Sciatic nerve (tissue), 2 donors: ENCODE measurements around the gene KIAA1671. TPM values are rescaled to one million over a fixed set of nuclear protein-coding genes. Genes with fewer than 3 reads are reported as not detected.
A peak's percentile ranks its signal among the peaks of the same experiment; 100 is the strongest.
"Not testable (repeated sequence)": the region's sequence is repeated elsewhere in the genome, so short reads cannot be mapped to it uniquely, and the experiment has no call there.

Experiments used
- ATAC-seq: fragments of 200-7000 bp; cut with Tn5 transposase; one replicate; pipeline ENCODE4 v1.9.1; 2020; ENCODE audit warnings: mild to moderate bottlenecking, moderate library complexity
- DNase-seq: peaks from one replicate; pipeline ENCODE4 v3.0.0-alpha.2; 2020; ENCODE audit warnings: low spot score
- intact Hi-C: fragments of 100-400 bp; cut with DNase I; formaldehyde crosslinking; loops from one replicate; pipeline ENCODE4 v1.14.2; 2022
- total RNA-seq: library from RNA; stranded (reverse); fragmentation: NEBNext Ultra II Directional; extraction: Animal tissue kit (Norgen Biotek cat#: 25700); gene quantifications from one replicate; pipeline ENCODE4 v1.2.1, GENCODE V29; 2021
- donor health status: DM: no; HTN: no; CAD: no.
- donor health status: DM: no; HTN: no; CAD: no.

Gene KIAA1671
- 65.1 TPM for total RNA-seq

- intact Hi-C loops, result loop anchor here (5.0 kb wide), 1 partner anchor 100 kb away; no protein-coding TSS in a partner anchor
- DNase-seq, result peak; percentile 93
- peak; percentile 96 for ATAC-seq
These were observed at the start of gene KIAA1671 for GRCh38 chr22:24951942-24952836. KIAA1671 (plus strand) TSS chr22:24952716; CDS start chr22:25028000, 75,284 bp downstream.

- intact Hi-C loops, result loop anchor here (2.0 kb wide), 1 partner anchor 37 kb away; no protein-coding TSS in a partner anchor
- ATAC-seq (no peak), DNase-seq (no peak)
These were observed 46.6 kb upstream of the KIAA1671 start for GRCh38 chr22:24905909-24906308.

- intact Hi-C loops, result loop anchor here (2.0 kb wide), 1 partner anchor 38 kb away; no protein-coding TSS in a partner anchor
- DNase-seq, ATAC-seq: not testable (repeated sequence)
These were observed 45.4 kb upstream of the KIAA1671 start for GRCh38 chr22:24907101-24907500.

GRCh38 chr22:24920029-24920428 is 32.5 kb upstream of the KIAA1671 start:
- DNase-seq (no peak), ATAC-seq (no peak)
- intact Hi-C loops, result no loop called here

- intact Hi-C loops, result no loop called here
- ATAC-seq, result peak; percentile 45
- DNase-seq, result no peak
These were observed 26.7 kb upstream of the KIAA1671 start for GRCh38 chr22:24925586-24926427.

GRCh38 chr22:24926428-24926725 is 26.1 kb upstream of the KIAA1671 start:
- ATAC-seq, result no peak
- no peak for DNase-seq
- intact Hi-C loops, result no loop called here

GRCh38 chr22:24926849-24927579 is 25.5 kb upstream of the KIAA1671 start:
- DNase-seq (no peak), ATAC-seq (no peak)

GRCh38 chr22:24928322-24928721 is 24.2 kb upstream of the KIAA1671 start:
- intact Hi-C loops, result no loop called here
- DNase-seq, result no peak
- no peak for ATAC-seq

More at GRCh38 chr22:24926849-24927579, 25.5 kb upstream of the KIAA1671 start:
- intact Hi-C loops, result no loop called here

- DNase-seq (no peak), ATAC-seq (no peak)
- intact Hi-C loops, result no loop called here
These were observed 21.8 kb upstream of the KIAA1671 start for GRCh38 chr22:24930678-24931077.

- no peak for ATAC-seq
- intact Hi-C loops, result no loop called here
- no peak for DNase-seq
These were observed 16.6 kb upstream of the KIAA1671 start for GRCh38 chr22:24935771-24936483.

GRCh38 chr22:24937114-24937513 is 15.4 kb upstream of the KIAA1671 start:
- DNase-seq (no peak), ATAC-seq (no peak)
- intact Hi-C loops, result no loop called here

GRCh38 chr22:24938741-24939341 is 13.7 kb upstream of the KIAA1671 start:
- intact Hi-C loops, result no loop called here
- DNase-seq, result no peak
- peak; percentile 50 for ATAC-seq

GRCh38 chr22:24942301-24942700 is 10.2 kb upstream of the KIAA1671 start:
- intact Hi-C loops, result no loop called here
- DNase-seq (no peak), ATAC-seq (no peak)

GRCh38 chr22:24944217-24944937 is 8.1 kb upstream of the KIAA1671 start:
- no peak for ATAC-seq

GRCh38 chr22:24945430-24945829 is 7.1 kb upstream of the KIAA1671 start:
- DNase-seq (no peak), ATAC-seq (no peak)
- intact Hi-C loops, result no loop called here

More at GRCh38 chr22:24944217-24944937, 8.1 kb upstream of the KIAA1671 start:
- DNase-seq, result no peak
- intact Hi-C loops, result no loop called here

GRCh38 chr22:24947383-24947782 is 5.1 kb upstream of the KIAA1671 start:
- intact Hi-C loops, result no loop called here
- DNase-seq (no peak), ATAC-seq (no peak)

GRCh38 chr22:24947881-24948280 is 4.6 kb upstream of the KIAA1671 start:
- DNase-seq, result no peak
- intact Hi-C loops, result no loop called here
- no peak for ATAC-seq
